Mesenchymal stem cell (in vitro differentiated cells and primary cell): ENCODE results near the gene P4HB.

Experiments
- DNase-seq: peaks from one replicate; pipeline ENCODE4 v3.0.0-alpha.2; 2013
- H2AFZ ChIP-seq: one replicate; pipeline ENCODE4 v1.6.1; 2013; ENCODE audit warnings: low read depth, mild to moderate bottlenecking, control low read depth, inconsistent platforms, low read length, moderate library complexity
- H2AK5ac ChIP-seq: 2 replicates; pipeline ENCODE4 v1.6.1; 2013; ENCODE audit warnings: low read length, moderate library complexity, mild to moderate bottlenecking, inconsistent platforms; ENCODE audit not compliant: severe bottlenecking
- H2BK120ac ChIP-seq: one replicate; pipeline ENCODE4 v1.6.1; 2013; ENCODE audit warnings: low read depth, mild to moderate bottlenecking, inconsistent platforms, low read length, moderate library complexity
- H2BK12ac ChIP-seq, 2 experiments: one replicate each; pipeline ENCODE4 v1.6.1; 2013; ENCODE audit warnings: inconsistent platforms in 2 of 2, low read length in 2 of 2, mild to moderate bottlenecking in 2 of 2, moderate library complexity in 2 of 2, control low read depth in 1 of 2
- H2BK15ac ChIP-seq: one replicate; pipeline ENCODE4 v1.6.1; 2013; ENCODE audit warnings: mild to moderate bottlenecking, low read depth, inconsistent platforms; ENCODE audit not compliant: poor library complexity, severe bottlenecking
- H2BK5ac ChIP-seq: 2 replicates; pipeline ENCODE4 v1.6.1; 2013; ENCODE audit warnings: low read depth, mild to moderate bottlenecking, low read length, control low read depth, inconsistent platforms; ENCODE audit not compliant: poor library complexity, severe bottlenecking
- H3K14ac ChIP-seq, 2 experiments: one replicate each; pipeline ENCODE4 v1.6.1; 2013; ENCODE audit warnings: inconsistent platforms in 2 of 2, low read length in 2 of 2, control low read depth in 1 of 2, mild to moderate bottlenecking in 1 of 2, moderate library complexity in 1 of 2
- H3K18ac ChIP-seq, 2 experiments: one replicate each; pipeline ENCODE4 v1.6.1; 2013; ENCODE audit warnings: inconsistent platforms in 2 of 2, low read length in 2 of 2, control low read depth in 1 of 2, low read depth in 1 of 2, mild to moderate bottlenecking in 1 of 2
- H3K23ac ChIP-seq, 2 experiments: one replicate each; pipeline ENCODE4 v1.6.1; 2013; ENCODE audit warnings: inconsistent platforms in 2 of 2, low read length in 2 of 2, mild to moderate bottlenecking in 2 of 2, moderate library complexity in 2 of 2, control low read depth in 1 of 2
- H3K27ac ChIP-seq: 2 replicates; pipeline ENCODE4 v1.5.1; 2013; ENCODE audit warnings: mild to moderate bottlenecking, moderate library complexity, low read length, control low read depth, inconsistent platforms; ENCODE audit not compliant: poor library complexity, severe bottlenecking
- H3K27me3 ChIP-seq, 2 experiments: 2 replicates each; pipeline versions ENCODE4 v1.6.1 to v1.7.0; 2013; ENCODE audit warnings: low read length in 2 of 2, mild to moderate bottlenecking in 2 of 2, moderate library complexity in 2 of 2, control low read depth in 1 of 2, inconsistent platforms in 1 of 2; ENCODE audit not compliant: control insufficient read depth in 1 of 2, insufficient read depth in 1 of 2
- H3K36me3 ChIP-seq, 2 experiments: 2 replicates each; pipeline versions ENCODE4 v1.6.1 to v1.7.0; 2013; ENCODE audit warnings: low read length in 2 of 2, control low read depth in 1 of 2, inconsistent platforms in 1 of 2, low read depth in 1 of 2, mild to moderate bottlenecking in 1 of 2; ENCODE audit not compliant: insufficient read depth in 2 of 2, control insufficient read depth in 1 of 2
- H3K4ac ChIP-seq, 2 experiments: one replicate each; pipeline ENCODE4 v1.6.1; 2013; ENCODE audit warnings: inconsistent platforms in 2 of 2, low read length in 2 of 2, mild to moderate bottlenecking in 2 of 2, moderate library complexity in 2 of 2, control low read depth in 1 of 2, low read depth in 1 of 2
- H3K4me1 ChIP-seq: 2 replicates; pipeline ENCODE4 v1.6.1; 2013; ENCODE audit warnings: low read depth, low read length, control low read depth; ENCODE audit not compliant: control insufficient read depth, insufficient read depth
- H3K4me2 ChIP-seq: 2 replicates; pipeline ENCODE4 v1.6.1; 2013; ENCODE audit warnings: low read length, mild to moderate bottlenecking, inconsistent platforms; ENCODE audit not compliant: poor library complexity, severe bottlenecking
- H3K4me3 ChIP-seq, 2 experiments: 2 replicates each; pipeline versions ENCODE4 v1.5.1 to v1.7.0; 2013; ENCODE audit warnings: low read length in 2 of 2, mild to moderate bottlenecking in 2 of 2, control low read depth in 1 of 2, low read depth in 1 of 2; ENCODE audit not compliant: insufficient read depth in 1 of 2
- H3K79me1 ChIP-seq: replicated peaks from 2 replicates; pipeline ENCODE4 v1.6.1; 2013; ENCODE audit warnings: mild to moderate bottlenecking, control low read depth, low read length, inconsistent platforms; ENCODE audit not compliant: poor library complexity, severe bottlenecking
- H3K9ac ChIP-seq: 2 replicates; pipeline ENCODE4 v1.7.0; 2013; ENCODE audit warnings: mild to moderate bottlenecking, low read length, moderate library complexity
- H3K9me3 ChIP-seq: 2 replicates; pipeline ENCODE4 v1.7.0; 2013; ENCODE audit warnings: mild to moderate bottlenecking, low read length; ENCODE audit not compliant: control insufficient read depth
- H4K8ac ChIP-seq: one replicate; pipeline ENCODE4 v1.6.1; 2013; ENCODE audit warnings: inconsistent platforms, mild to moderate bottlenecking, low read length, moderate library complexity
- H4K91ac ChIP-seq: one replicate; pipeline ENCODE4 v1.6.1; 2013; ENCODE audit warnings: mild to moderate bottlenecking, low read length, inconsistent platforms
- WGBS: methylation state at CpG from one replicate; pipeline ENCODE4 v1.1.7; 2013; ENCODE audit warnings: mixed read lengths; 5-methylcytosine and 5-hydroxymethylcytosine counted together

The P4HB gene

GRCh38 chr17:81838753-81839255 is 21.5 kb downstream of the P4HB start:
- H3K9me3 ChIP-seq = no peaks in the 10 kb centered on the region
- no peak overlapping the region for H3K9ac ChIP-seq
- WGBS = 62% methylated on average over 15 of the region's 17 CpGs
- H2AK5ac ChIP-seq = no peak overlapping the region
- H3K79me1 ChIP-seq = no peaks in the 10 kb centered on the region
- no peak for DNase-seq
- peaks cover 13% of the 10 kb centered on the region for H3K4me1 ChIP-seq
- H4K91ac ChIP-seq = no peak overlapping the region
- no peak overlapping the region for H2BK5ac ChIP-seq
- no peak overlapping the region for H3K23ac ChIP-seq
- no peak overlapping the region for H2BK12ac ChIP-seq
- no peak overlapping the region for H3K4me2 ChIP-seq
- H2BK15ac ChIP-seq = no peak overlapping the region
- no peak overlapping the region for H3K4ac ChIP-seq
- no peak overlapping the region for H4K8ac ChIP-seq
- no peak overlapping the region for H3K27ac ChIP-seq
- no peak overlapping the region for H3K4me3 ChIP-seq
- no peak overlapping the region for H2BK120ac ChIP-seq
- peaks cover 17 to 27% of the 10 kb centered on the region in 2 experiments for H3K36me3 ChIP-seq
- H3K27me3 ChIP-seq = no peaks in the 10 kb centered on the region
- no peak overlapping the region for H3K14ac ChIP-seq
- no peak overlapping the region for H2AFZ ChIP-seq
- H3K18ac ChIP-seq = no peak overlapping the region

DNA sequence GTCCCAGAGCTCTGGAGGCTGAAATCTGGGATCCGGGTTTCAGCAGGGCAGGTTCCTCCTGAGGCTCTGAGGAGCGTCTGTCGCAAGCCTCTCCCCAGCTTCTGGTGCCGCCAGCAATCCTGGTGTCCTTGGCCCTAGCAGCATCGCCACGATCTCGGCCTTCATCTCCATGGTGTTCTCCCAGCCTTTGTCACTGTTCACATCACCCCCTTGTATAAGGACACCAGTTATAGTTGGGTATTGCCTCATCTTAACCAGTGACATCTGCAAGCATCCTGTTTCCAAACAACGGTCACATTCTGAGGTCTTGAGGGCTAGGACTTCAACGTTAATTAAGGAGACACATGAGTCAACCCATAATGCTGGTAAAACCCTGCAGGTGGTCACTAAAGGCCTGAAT is 22.7 kb downstream of the P4HB start:
- Histone ChIP-seq H3K36me3 (peaks cover 6 to 15% of the 10 kb centered on the region in 2 experiments), H4K8ac (no peak overlapping the region), H2AFZ (no peak overlapping the region), H3K4me2 (no peak overlapping the region), H2AK5ac (no peak overlapping the region), H2BK15ac (no peak overlapping the region), H2BK12ac (no peak overlapping the region), H3K4ac (no peak overlapping the region), H3K23ac (no peak overlapping the region), H4K91ac (no peak overlapping the region), H2BK5ac (no peak overlapping the region), H3K9me3 (no peaks in the 10 kb centered on the region), H3K4me1 (peaks cover 17% of the 10 kb centered on the region), H3K79me1 (peaks cover 2% of the 10 kb centered on the region), H3K4me3 (no peak overlapping the region), H3K14ac (no peak overlapping the region), H3K9ac (no peak overlapping the region), H3K18ac (no peak overlapping the region), H2BK120ac (no peak overlapping the region), H3K27me3 (no peaks in the 10 kb centered on the region), H3K27ac (no peak overlapping the region)
- DNase-seq = peak; percentile 79
- 81% methylated on average over 9 of the region's 9 CpGs for WGBS

- Histone ChIP-seq H3K14ac (no peak within 1 kb of the TSS), H3K79me1 (peaks cover 15% of the 10 kb centered on the region), H2BK12ac (no peak within 1 kb of the TSS), H3K9me3 (no peaks in the 10 kb centered on the region), H3K4me2 (peak within 1 kb of the TSS; percentile 81), H2BK5ac (no peak within 1 kb of the TSS), H3K23ac (no peak within 1 kb of the TSS), H3K18ac (no peak within 1 kb of the TSS), H4K8ac (no peak within 1 kb of the TSS), H2AFZ (no peak within 1 kb of the TSS), H3K9ac (peak within 1 kb of the TSS; percentile 97), H2BK15ac (peak within 1 kb of the TSS; percentile 44), H2BK120ac (peak within 1 kb of the TSS; percentile 91), H4K91ac (peak within 1 kb of the TSS; percentile 47), H3K27me3 (no peaks in the 10 kb centered on the region), H3K4ac (peak within 1 kb of the TSS in 1 of 2 experiments; percentile 97), H3K36me3 (peaks cover under 1 to 3% of the 10 kb centered on the region in 2 experiments), H2AK5ac (peak within 1 kb of the TSS; percentile 80), H3K27ac (no peak within 1 kb of the TSS), H3K4me3 (peak within 1 kb of the TSS in 1 of 2 experiments; percentile 80), H3K4me1 (peaks cover 26% of the 10 kb centered on the region)
- WGBS = 93% methylated on average over 26 of the region's 26 CpGs
- DNase-seq = no peak
Measured at GRCh38 chr17:81834831-81835267, 25.5 kb downstream of the P4HB start, which contains the start of gene PPP1R27. Gene PPP1R27 (minus strand): TSS chr17:81835050. CDS start chr17:81834953, 97 bp downstream.

DNA sequence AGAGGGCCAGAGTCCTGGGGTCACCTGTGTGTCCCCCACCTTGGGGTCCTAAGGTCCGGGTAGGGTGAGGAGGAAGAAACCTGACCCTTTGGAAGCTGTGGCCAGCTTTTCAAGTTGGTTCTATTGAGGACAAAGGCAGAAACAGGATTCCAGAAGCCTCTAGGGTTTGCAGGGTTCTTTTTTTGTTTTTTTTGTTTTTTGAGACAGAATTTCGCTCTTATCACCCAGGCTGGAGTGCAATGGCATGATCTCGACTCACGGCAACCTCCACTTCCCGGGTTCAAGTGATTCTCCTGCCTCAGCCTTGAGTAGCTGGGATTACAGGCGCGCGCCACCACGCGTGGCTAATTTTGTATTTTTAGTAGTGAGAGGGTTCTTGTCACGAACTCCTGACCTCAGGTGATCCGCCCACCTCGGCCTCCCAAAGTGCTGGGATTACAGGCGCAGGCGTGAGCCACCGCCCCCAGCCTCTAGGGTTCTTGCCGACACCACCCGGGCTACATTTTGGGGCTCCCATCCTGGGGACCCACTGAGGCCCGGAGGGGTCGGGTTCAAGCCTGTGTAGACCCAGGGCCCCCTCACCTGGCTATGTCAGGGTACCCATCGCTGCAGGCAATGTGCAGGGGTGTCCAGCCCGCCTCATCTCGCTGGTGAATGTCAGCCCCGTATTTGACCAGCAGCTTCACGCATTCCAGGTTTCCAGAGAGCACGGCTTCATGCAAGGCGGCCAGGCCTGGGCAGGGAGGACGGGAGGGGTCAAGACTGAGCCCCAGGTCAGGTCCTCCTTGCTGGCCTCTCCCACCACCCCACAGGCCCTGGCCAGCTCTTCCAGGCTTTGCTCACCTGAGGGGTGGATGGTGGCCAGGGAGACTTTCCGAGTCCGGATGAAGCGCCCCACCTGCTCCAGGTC is 26.2 kb downstream of the P4HB start:
- H3K4me3 ChIP-seq = peak overlapping the region; percentile 68 to 80
- H3K27ac ChIP-seq = no peak overlapping the region
- peak overlapping the region; percentile 93 for H4K8ac ChIP-seq
- DNase-seq = no peak
- H3K4ac ChIP-seq = peak overlapping the region; percentile 84 to 97
- peak overlapping the region; percentile 97 for H3K9ac ChIP-seq
- H2BK120ac ChIP-seq = peak overlapping the region; percentile 91
- no peaks in the 10 kb centered on the region for H3K9me3 ChIP-seq
- peak overlapping the region; percentile 94 to 95 for H3K18ac ChIP-seq
- peaks cover 28% of the 10 kb centered on the region for H3K4me1 ChIP-seq
- WGBS = 90% methylated on average over 31 of the region's 31 CpGs
- H2AFZ ChIP-seq = peak overlapping the region; percentile 47
- no peak overlapping the region for H2BK12ac ChIP-seq
- no peak overlapping the region for H2BK5ac ChIP-seq
- H3K23ac ChIP-seq = peak overlapping the region in 1 of 2 experiments; percentile 80
- peak overlapping the region; percentile 44 for H2BK15ac ChIP-seq
- peak overlapping the region; percentile 99 for H4K91ac ChIP-seq
- peak overlapping the region; percentile 80 for H2AK5ac ChIP-seq
- H3K14ac ChIP-seq = peak overlapping the region in 1 of 2 experiments; percentile 91
- H3K27me3 ChIP-seq = no peaks in the 10 kb centered on the region
- H3K36me3 ChIP-seq = peaks cover 4 to 6% of the 10 kb centered on the region in 2 experiments
- peak overlapping the region; percentile 81 for H3K4me2 ChIP-seq
- peaks cover 15% of the 10 kb centered on the region for H3K79me1 ChIP-seq
